GM12873 (cell line): ENCODE measurements around the gene SLC28A1.

Source experiments
- CTCF ChIP-seq: IDR thresholded peaks from 2 replicates; pipeline ENCODE4 v1.5.1; 2012; ENCODE audit warnings: low read depth, mild to moderate bottlenecking, moderate library complexity, low read length, control low read depth; ENCODE audit not compliant: insufficient read depth; ENCODE audit errors: missing control alignments

The SLC28A1 gene

GRCh38 chr15:84953136-84953535 is 68.7 kb downstream of the SLC28A1 start:
- no peak for TF ChIP-seq CTCF

- TF ChIP-seq CTCF: no peak
Observed at GRCh38 chr15:84953726-84954125, 69.3 kb downstream of the SLC28A1 start.

DNA sequence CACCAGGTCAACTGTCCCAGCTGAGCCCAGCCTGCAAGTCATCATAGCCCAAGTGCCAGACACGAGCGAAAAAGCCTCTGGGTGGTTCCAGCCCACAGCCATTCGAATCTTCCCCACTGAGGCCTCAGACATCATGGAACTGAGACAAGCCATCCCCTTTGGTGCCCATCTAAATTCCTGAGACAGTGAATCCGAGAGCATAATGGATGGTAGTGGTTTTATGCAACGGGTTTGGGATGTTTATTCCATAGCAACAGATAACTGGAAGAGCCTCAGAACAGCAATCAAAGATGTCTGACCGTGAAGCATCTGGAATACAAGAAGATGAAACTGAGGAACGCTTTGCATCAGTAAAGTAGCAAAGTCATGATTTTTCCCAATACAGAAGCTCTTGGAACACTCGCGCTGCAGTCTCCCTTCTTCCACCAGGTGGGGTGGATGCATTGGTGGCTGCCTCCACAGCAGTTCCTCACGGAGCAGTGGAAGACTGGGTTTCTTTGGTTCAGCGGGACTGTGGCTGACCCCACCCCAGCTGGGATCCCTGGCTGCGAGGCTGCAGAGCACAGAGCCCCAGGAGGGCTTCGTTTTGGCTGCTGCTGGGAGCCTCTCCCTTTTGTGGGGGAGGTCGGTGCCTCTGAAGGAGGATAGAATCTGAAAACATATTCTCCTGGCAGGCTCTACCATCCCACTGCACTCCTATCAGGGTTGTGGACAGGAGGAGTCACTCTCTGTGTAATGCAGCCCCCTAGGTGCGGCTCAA is 70.8 kb downstream of the SLC28A1 start:
- peak; percentile 83 for TF ChIP-seq CTCF

GRCh38 chr15:84956199-84956598 is 71.7 kb downstream of the SLC28A1 start:
- TF ChIP-seq CTCF: no peak

DNA sequence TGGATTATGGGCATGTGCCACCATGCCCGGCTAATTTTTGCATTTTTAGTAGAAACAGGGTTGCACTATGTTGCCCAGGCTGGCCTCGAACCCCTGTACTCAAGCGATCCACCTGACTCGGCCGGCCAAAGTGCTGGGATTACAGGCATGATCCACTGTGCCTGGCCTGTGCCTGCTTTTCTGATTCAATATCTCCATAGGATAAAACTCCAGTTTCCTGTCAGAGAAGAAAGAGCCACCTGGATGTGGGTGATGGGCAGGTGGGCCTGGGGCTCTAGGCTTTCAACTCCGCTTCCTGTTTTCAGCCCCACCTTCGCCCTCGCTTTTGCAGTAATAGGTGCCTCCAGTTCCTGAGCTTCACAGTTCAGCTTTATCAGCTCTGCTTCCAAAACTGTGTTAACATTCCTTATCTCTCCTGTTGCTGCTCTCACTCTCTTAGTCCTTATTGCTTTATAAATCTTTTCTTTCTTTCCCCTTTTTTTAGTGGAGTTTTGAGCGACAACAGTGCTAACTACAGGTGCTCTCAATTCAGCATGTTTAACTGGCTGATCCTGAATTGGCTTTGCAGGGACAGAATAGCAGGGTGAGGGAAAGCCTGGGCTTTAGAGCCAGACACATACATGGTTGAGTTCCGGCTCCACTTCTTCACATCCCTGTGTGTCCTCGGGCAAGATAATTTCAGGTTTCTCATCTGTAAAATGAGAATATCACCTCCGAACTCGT is 76.1 kb downstream of the SLC28A1 start:
- TF ChIP-seq CTCF: no peak

- TF ChIP-seq CTCF: no peak
Observed at GRCh38 chr15:84961114-84961452, 76.6 kb downstream of the SLC28A1 start.

GRCh38 chr15:84961707-84962106 is 77.2 kb downstream of the SLC28A1 start:
- no peak for TF ChIP-seq CTCF
